Measurements from ENCODE around the gene GNG14. TPM values are rescaled to one million over a fixed set of nuclear protein-coding genes. Genes with fewer than 3 reads are reported as not detected.
A peak's percentile ranks its signal among the peaks of the same experiment; 100 is the strongest.

Gene GNG14
- total and polyA plus RNA-seq, 2 of the 13 experiments (the other 11 are each of a cell fraction or from before 2014, with no cell fraction given) = not detected

GRCh38 chr19:12681074-12681987 lies 6.5 kb upstream of the GNG14 start, which contains the start of gene DHPS (continued):
- TF ChIP-seq MAX (IDR thresholded peaks at IDR 0.05) = peak; percentile 75
- no peak for TF ChIP-seq ZNF629 (CRISPR knock-in tag; conservative IDR thresholded peaks at IDR 0.05)
- 0 out of 2 replicates have a peak, but pooled peaks have one; percentile 62 for TF ChIP-seq SP2 (CRISPR knock-in tag; IDR thresholded peaks at IDR 0.05)
- peak; percentile 83 for TF ChIP-seq TAF1 (CRISPR knock-in tag; IDR thresholded peaks at IDR 0.05)
- no peak for TF ChIP-seq ZSCAN25 (CRISPR knock-in tag; IDR thresholded peaks at IDR 0.05)
- no peak for TF ChIP-seq REXO4 (CRISPR knock-in tag; IDR thresholded peaks at IDR 0.05; ENCODE audit: borderline replicate concordance)
- 0 out of 2 replicates have a peak, but pooled peaks have one; percentile 11 for TF ChIP-seq NCOA2 (CRISPR knock-in tag; IDR thresholded peaks at IDR 0.05)
- no peak for TF ChIP-seq HNF4G (IDR thresholded peaks at IDR 0.05; ENCODE audit: borderline replicate concordance, low read depth, low read length)
- no peak for TF ChIP-seq HNF4G (CRISPR knock-in tag; IDR thresholded peaks at IDR 0.05; ENCODE audit: borderline replicate concordance, low read depth)
- peak; percentile 66; the same call in 1 of the 2 replicates for TF ChIP-seq ARHGAP35 (CRISPR knock-in tag; IDR thresholded peaks at IDR 0.05; ENCODE audit: borderline replicate concordance)
- TF ChIP-seq ZBTB34 (CRISPR knock-in tag; IDR thresholded peaks at IDR 0.05) = no peak
- TF ChIP-seq, protein P1, sequence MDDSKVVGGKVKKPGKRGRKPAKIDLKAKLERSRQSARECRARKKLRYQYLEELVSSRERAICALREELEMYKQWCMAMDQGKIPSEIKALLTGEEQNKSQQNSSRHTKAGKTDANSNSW (CRISPR knock-in tag; IDR thresholded peaks at IDR 0.05; ENCODE audit: borderline replicate concordance) = peak; percentile 90; the same call in 1 of the 2 replicates
- no peak for TF ChIP-seq CHD4 (IDR thresholded peaks at IDR 0.05; ENCODE audit: borderline replicate concordance, low read length)
- TF ChIP-seq NPAS2 (CRISPR knock-in tag; IDR thresholded peaks at IDR 0.05; ENCODE audit: borderline replicate concordance) = no peak
- TF ChIP-seq GATA4 (IDR thresholded peaks at IDR 0.05; ENCODE audit: borderline replicate concordance, low read depth) = no peak
- no peak for TF ChIP-seq KDM1A (CRISPR knock-in tag; IDR thresholded peaks at IDR 0.05)
- 0 out of 2 replicates have a peak, but pooled peaks have one; percentile 68 for TF ChIP-seq ZNF790 (CRISPR knock-in tag; IDR thresholded peaks at IDR 0.05; ENCODE audit: borderline replicate concordance)
- TF ChIP-seq ZNF567 (CRISPR knock-in tag; IDR thresholded peaks at IDR 0.05; ENCODE audit: borderline replicate concordance) = no peak
- 0 out of 2 replicates have a peak, but pooled peaks have one; percentile 18 for TF ChIP-seq MEIS2 (CRISPR knock-in tag; IDR thresholded peaks at IDR 0.05)
- TF ChIP-seq ZUFSP (CRISPR knock-in tag; IDR thresholded peaks at IDR 0.05; ENCODE audit: borderline replicate concordance) = no peak
- no peak for TF ChIP-seq ESRRA (CRISPR knock-in tag; IDR thresholded peaks at IDR 0.05; ENCODE audit: low read depth)
- peak; percentile 36; the same call in 1 of the 2 replicates for TF ChIP-seq ELF3 (CRISPR knock-in tag; IDR thresholded peaks at IDR 0.05)
- TF ChIP-seq, protein P2, sequence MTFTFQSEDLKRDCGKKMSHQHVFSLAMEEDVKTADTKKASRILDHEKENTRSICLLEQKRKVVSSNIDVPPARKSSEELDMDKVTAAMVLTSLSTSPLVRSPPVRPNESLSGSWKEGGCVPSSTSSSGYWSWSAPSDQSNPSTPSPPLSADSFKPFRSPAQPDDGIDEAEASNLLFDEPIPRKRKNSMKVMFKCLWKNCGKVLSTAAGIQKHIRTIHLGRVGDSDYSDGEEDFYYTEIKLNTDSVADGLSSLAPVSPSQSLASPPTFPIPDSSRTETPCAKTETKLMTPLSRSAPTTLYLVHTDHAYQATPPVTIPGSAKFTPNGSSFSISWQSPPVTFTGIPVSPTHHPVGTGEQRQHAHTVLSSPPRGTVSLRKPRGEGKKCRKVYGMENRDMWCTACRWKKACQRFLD (CRISPR knock-in tag; IDR thresholded peaks at IDR 0.05; ENCODE audit: borderline replicate concordance) = peak; percentile 71; the same call in 1 of the 2 replicates
